Ectodermal cell (in vitro differentiated cells): ENCODE data around the gene CNGA1. TPM values are rescaled to one million over a fixed set of nuclear protein-coding genes. Genes with fewer than 3 reads are reported as not detected.

Source experiments
- H3K27ac ChIP-seq: 2 replicates; pipeline ENCODE4 v1.7.0; 2013; ENCODE audit warnings: mild to moderate bottlenecking, low read depth, low read length; ENCODE audit not compliant: insufficient read depth, poor library complexity, severe bottlenecking
- H3K27me3 ChIP-seq: 2 replicates; pipeline ENCODE4 v1.7.0; 2013; ENCODE audit warnings: mild to moderate bottlenecking, low read length; ENCODE audit not compliant: insufficient read depth, control insufficient read depth, poor library complexity, severe bottlenecking
- H3K36me3 ChIP-seq: one replicate; pipeline ENCODE4 v1.7.0; 2013; ENCODE audit warnings: low read length; ENCODE audit not compliant: control insufficient read depth, insufficient read depth
- H3K4me1 ChIP-seq: one replicate; pipeline ENCODE4 v1.7.0; 2013; ENCODE audit warnings: low read length; ENCODE audit not compliant: control insufficient read depth, insufficient read depth
- H3K4me3 ChIP-seq: 2 replicates; pipeline ENCODE4 v1.7.0; 2013; ENCODE audit warnings: low read depth, low read length, control low read depth; ENCODE audit not compliant: insufficient read depth
- H3K9me3 ChIP-seq: 2 replicates; pipeline ENCODE4 v1.7.0; 2013; ENCODE audit warnings: mild to moderate bottlenecking, low read length, moderate library complexity; ENCODE audit not compliant: control insufficient read depth
- WGBS, 2 experiments: methylation state at CpG; one replicate each; pipeline ENCODE4 v1.1.7; 2013; ENCODE audit warnings: missing lambda C conversion rate in 2 of 2; 5-methylcytosine and 5-hydroxymethylcytosine counted together
- polyA plus RNA-seq, 4 experiments: library from polyadenylated mRNA; stranded (reverse); fragments of 50-300 nt; gene quantifications; one replicate each; pipeline ENCODE4 v1.2.3, GENCODE V29; 2013

CNGA1 gene
- not detected for polyA plus RNA-seq (2013, experiment 1 of 4)
- 0.25 TPM for polyA plus RNA-seq (2013, experiment 2 of 4)
- 0.37 TPM for polyA plus RNA-seq (2013, experiment 3 of 4)
- polyA plus RNA-seq (2013, experiment 4 of 4) = 0.32 TPM

DNA sequence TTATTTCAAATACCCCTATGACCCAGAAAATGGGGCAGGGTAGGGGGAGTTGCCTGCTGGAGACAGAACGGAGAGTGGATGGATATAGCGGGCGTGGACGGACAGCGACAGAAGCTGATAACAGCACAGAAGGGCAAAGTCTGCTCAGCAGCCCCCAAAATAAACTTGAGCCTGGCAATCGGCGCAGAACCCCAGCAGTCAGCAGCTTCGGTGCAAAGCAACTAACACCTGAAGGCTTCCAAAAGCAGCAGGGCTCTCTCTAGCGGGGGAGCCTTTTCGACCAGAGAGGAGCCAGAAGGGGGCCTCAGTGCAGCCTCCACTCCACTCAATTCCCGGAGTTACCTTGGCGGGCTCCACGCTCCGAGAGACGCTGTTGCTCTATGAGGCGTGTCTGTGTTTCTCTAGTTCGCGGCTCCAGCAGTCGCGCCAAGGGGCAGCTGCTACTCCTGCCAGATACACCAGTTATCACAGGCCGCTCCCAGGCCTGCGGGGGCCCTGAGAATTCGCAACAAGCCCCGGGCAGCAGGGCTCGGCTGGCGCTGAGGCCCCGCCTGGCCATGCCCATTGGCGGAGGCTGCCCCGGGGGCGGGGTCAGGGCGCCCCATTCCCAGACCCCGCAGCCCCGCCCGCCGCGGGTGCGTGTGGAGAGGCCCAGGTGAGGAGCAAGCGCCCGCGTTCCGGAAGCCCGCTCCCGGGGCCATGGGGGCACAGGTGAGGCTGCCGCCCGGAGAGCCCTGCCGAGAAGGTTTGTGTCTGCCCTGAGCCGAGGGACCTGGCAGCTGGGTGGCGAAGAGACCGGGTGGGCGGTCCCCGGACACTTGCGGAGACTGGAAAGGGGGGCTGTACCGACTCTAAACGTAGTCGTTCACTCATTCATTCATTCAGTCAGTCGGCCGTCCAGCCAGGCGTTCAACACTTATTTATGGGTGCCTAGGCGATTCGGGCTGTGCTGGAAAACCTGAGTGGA is at the start of gene CNGA1, which contains the start of gene NIPAL1:
TSS of gene CNGA1 (minus strand) at position 541 of the 967 bp plus-strand sequence. CDS start 63,992 bp downstream, outside the sequence.
TSS of gene NIPAL1 (plus strand) at position 632 of the 967 bp plus-strand sequence. CDS start at position 700, 68 bp downstream.
- H3K27me3 ChIP-seq = peaks cover 37% of the 10 kb centered on the region
- 5% methylated on average over 60 of the region's 60 CpGs for WGBS, 2 experiments
- H3K36me3 ChIP-seq = no peaks in the 10 kb centered on the region
- H3K4me1 ChIP-seq = no peaks in the 10 kb centered on the region
- H3K4me3 ChIP-seq = peak within 1 kb of the TSS; percentile 55
- H3K9me3 ChIP-seq = no peaks in the 10 kb centered on the region
- no peak within 1 kb of the TSS for H3K27ac ChIP-seq

DNA sequence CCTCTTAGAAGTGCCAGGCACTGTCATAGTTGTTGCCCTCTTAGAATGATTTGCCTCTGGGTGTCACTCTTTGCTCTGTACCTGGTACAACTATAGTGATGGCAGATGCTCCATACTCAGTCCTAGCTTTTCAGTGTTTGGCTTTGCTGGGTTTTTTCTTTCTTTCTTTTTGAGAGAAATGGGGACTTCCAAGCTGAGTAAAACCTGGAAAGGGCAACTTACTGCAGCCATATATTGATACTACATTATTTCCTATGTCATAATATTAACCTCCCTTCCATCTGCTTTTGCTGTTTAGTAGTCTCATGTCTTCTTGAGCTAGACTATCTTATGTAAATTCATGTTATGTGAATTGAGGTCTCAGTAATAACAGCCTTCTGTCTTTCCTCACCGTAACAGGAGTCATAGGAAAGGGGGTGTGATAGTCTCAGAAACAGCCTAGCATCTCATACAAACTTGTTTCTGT is 49.1 kb upstream of the CNGA1 start:
- Histone ChIP-seq H3K9me3 (no peaks in the 10 kb centered on the region), H3K4me3 (no peak overlapping the region), H3K27ac (no peak overlapping the region), H3K36me3 (no peaks in the 10 kb centered on the region), H3K4me1 (no peaks in the 10 kb centered on the region), H3K27me3 (no peaks in the 10 kb centered on the region)
- 75 to 91% methylated on average over 1 of the region's 1 CpG for WGBS, 2 experiments

GRCh38 chr4:48064349-48064748 is 47.9 kb upstream of the CNGA1 start:
- H3K9me3 ChIP-seq = no peaks in the 10 kb centered on the region
- no peaks in the 10 kb centered on the region for H3K36me3 ChIP-seq
- H3K4me3 ChIP-seq = no peak overlapping the region
- H3K4me1 ChIP-seq = no peaks in the 10 kb centered on the region
- H3K27ac ChIP-seq = no peak overlapping the region
- WGBS, 2 experiments = 92 to 100% methylated on average over 3 of the region's 3 CpGs
- no peaks in the 10 kb centered on the region for H3K27me3 ChIP-seq

DNA sequence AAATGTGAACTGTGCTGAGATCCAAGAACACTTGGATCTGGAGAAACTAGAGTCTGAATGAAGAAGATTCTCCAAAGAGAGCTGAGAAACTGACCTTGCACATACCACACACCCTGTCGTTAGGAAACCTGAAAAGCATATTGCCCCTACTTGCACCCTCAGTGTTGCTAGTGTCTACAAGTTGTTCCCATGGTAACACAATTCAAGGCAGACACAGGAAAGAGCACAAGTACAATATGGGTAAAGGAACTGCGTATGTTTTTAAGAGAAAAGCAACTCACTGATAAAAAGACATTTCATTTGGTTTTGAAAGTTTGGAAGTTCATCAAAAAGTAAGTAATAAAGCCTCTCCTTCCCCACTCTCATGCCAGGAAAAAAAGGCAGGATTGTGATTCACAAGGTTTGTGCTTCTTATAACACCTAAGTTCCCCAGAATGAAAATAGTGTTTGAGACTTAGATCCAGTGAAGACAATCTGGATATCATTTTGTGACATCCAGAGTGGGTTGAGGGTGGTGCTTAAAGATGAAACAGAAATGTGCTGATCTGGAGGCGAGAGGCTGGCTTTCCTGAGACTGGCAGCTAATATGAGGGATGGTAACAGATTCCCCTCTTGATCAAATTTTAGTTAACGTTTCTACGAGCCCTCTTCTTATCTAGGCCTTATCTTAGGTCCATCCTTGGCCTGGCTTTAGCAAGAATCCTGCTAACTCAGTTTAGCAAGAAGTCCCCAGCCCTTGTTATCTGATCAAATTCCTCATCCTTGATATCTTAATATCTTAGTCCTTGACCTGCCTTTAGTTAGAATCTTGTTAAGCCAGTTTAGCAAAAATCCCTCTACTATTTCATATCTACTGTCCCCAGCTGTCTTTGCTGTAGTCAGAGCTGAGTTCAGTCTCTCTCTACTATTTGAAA is 42.4 kb upstream of the CNGA1 start:
- H3K36me3 ChIP-seq = no peaks in the 10 kb centered on the region
- 89 to 97% methylated on average over 5 of the region's 5 CpGs for WGBS, 2 experiments
- no peaks in the 10 kb centered on the region for H3K9me3 ChIP-seq
- no peaks in the 10 kb centered on the region for H3K4me1 ChIP-seq
- H3K27ac ChIP-seq = no peak overlapping the region
- no peak overlapping the region for H3K4me3 ChIP-seq
- H3K27me3 ChIP-seq = no peaks in the 10 kb centered on the region

DNA sequence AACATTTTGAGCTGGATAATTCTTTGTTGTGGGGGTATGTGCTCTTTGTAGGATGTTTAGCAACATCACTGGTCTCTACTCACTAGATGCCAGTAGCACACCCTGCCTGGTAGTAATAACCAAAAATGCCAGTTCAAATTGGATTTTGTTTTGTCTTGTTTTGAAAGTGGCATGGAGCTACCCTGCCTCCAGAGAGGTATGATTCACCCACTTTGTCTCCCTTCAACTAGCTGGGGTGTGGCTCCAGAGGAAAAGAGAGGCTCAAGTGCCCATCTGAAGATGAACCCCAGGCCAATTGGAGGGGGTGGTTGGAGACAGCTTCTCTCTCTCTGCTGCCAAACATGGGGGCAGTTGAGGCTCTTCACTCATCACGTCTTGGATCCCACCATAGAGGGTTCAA is 34.6 kb upstream of the CNGA1 start:
- WGBS, 2 experiments = 93 to 100% methylated on average over 1 of the region's 1 CpG
- no peak overlapping the region for H3K27ac ChIP-seq
- no peaks in the 10 kb centered on the region for H3K36me3 ChIP-seq
- H3K9me3 ChIP-seq = no peaks in the 10 kb centered on the region
- H3K4me3 ChIP-seq = no peak overlapping the region
- no peaks in the 10 kb centered on the region for H3K27me3 ChIP-seq
- H3K4me1 ChIP-seq = no peaks in the 10 kb centered on the region

- Histone ChIP-seq H3K27me3 (no peaks in the 10 kb centered on the region), H3K9me3 (no peaks in the 10 kb centered on the region), H3K27ac (no peak overlapping the region), H3K4me3 (no peak overlapping the region), H3K36me3 (no peaks in the 10 kb centered on the region), H3K4me1 (no peaks in the 10 kb centered on the region)
- 92 to 95% methylated on average over 8 of the region's 8 CpGs for WGBS, 2 experiments
Measured at GRCh38 chr4:48049483-48049882, 33.0 kb upstream of the CNGA1 start.

DNA sequence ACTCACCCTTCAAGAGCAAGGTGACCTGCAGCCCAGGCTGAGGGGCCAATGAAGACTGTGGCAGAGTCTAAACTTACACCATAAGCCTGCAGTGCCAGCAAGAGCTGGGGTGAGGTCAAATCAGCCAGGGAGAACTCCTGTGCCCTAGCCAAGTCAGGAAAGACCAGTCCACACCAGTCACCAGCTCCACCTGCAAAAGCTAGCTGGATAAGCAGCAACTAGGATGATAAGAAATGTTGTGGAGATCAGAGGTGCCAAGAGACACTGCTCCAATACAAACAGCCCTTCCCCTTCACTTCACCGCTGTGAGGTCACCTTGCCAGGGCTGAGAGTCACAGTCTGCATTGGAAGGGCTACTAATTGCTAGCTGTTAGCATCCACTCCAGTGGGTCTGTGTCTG is 31.4 kb upstream of the CNGA1 start:
- no peaks in the 10 kb centered on the region for H3K9me3 ChIP-seq
- H3K27me3 ChIP-seq = no peaks in the 10 kb centered on the region
- H3K4me3 ChIP-seq = no peak overlapping the region
- no peaks in the 10 kb centered on the region for H3K4me1 ChIP-seq
- no peak overlapping the region for H3K27ac ChIP-seq
- H3K36me3 ChIP-seq = no peaks in the 10 kb centered on the region
- WGBS, 2 experiments = 100% methylated on average over 1 of the region's 1 CpG

GRCh38 chr4:48047421-48047844 is 31.0 kb upstream of the CNGA1 start:
- Histone ChIP-seq H3K4me3 (no peak overlapping the region), H3K27me3 (no peaks in the 10 kb centered on the region), H3K4me1 (no peaks in the 10 kb centered on the region), H3K9me3 (no peaks in the 10 kb centered on the region), H3K27ac (no peak overlapping the region), H3K36me3 (no peaks in the 10 kb centered on the region)
- 91 to 92% methylated on average over 3 of the region's 3 CpGs for WGBS, 2 experiments

- Histone ChIP-seq H3K36me3 (no peaks in the 10 kb centered on the region), H3K4me3 (no peak overlapping the region)
- 88 to 91% methylated on average over 3 of the region's 3 CpGs for WGBS, 2 experiments
Measured at GRCh38 chr4:48046059-48046458, 29.6 kb upstream of the CNGA1 start.

More at GRCh38 chr4:48046059-48046458, 29.6 kb upstream of the CNGA1 start:
- H3K27ac ChIP-seq = no peak overlapping the region
- H3K27me3 ChIP-seq = no peaks in the 10 kb centered on the region
- H3K4me1 ChIP-seq = no peaks in the 10 kb centered on the region
- H3K9me3 ChIP-seq = no peaks in the 10 kb centered on the region
